Ovary (tissue), 9 donors: ENCODE data around the gene ZNF718. TPM values are rescaled to one million over a fixed set of nuclear protein-coding genes. Genes with fewer than 3 reads are reported as not detected.
A peak's percentile ranks its signal among the peaks of the same experiment; 100 is the strongest.

ENCODE experiments used
- DNase-seq, 5 donors: peaks; one replicate each; pipeline ENCODE4 v3.0.0-alpha.2; 2019 to 2020
- H3K27ac ChIP-seq, 2 donors: fragments of 200-600 bp; one replicate each; pipeline versions ENCODE4 v1.5.1 to v1.8.0; 2019 to 2022
- H3K27me3 ChIP-seq: fragments of 200-600 bp; one replicate; pipeline ENCODE4 v1.8.0; 2022
- H3K36me3 ChIP-seq: fragments of 200-600 bp; sonication (generic); one replicate; pipeline ENCODE4 v1.5.1; 2019
- H3K4me1 ChIP-seq: one replicate; pipeline ENCODE4 v1.8.1; 2013; ENCODE audit warnings: mild to moderate bottlenecking, moderate library complexity; ENCODE audit not compliant: insufficient read depth
- H3K4me3 ChIP-seq: fragments of 200-600 bp; sonication (generic); one replicate; pipeline ENCODE4 v1.5.1; 2017
- H3K9me3 ChIP-seq, 2 donors: fragments of 200-600 bp in 1 of 2; sonication (generic) in 1 of 2; one replicate each; pipeline versions ENCODE4 v1.5.1 to v1.8.1; 2013 to 2019; ENCODE audit warnings: mild to moderate bottlenecking in 1 of 2, moderate library complexity in 1 of 2
- EP300 ChIP-seq: sonication (generic); formaldehyde crosslinking; IDR thresholded peaks from one replicate; pipeline ENCODE4 v1.6.1; 2017; ENCODE audit warnings: antibody characterized with exemption
- POLR2A ChIP-seq: fragments of 450-650 bp; IDR thresholded peaks from one replicate; pipeline ENCODE4 v1.6.1; 2017; ENCODE audit warnings: antibody characterized with exemption, mild to moderate bottlenecking, moderate library complexity
- WGBS, 3 donors: extraction: QIAGEN DNeasy Blood & Tissue Kit in 1 of 3; methylation state at CpG; one replicate each; pipeline versions ENCODE4 v1.1.5 to v1.1.7; 2013 to 2017; 5-methylcytosine and 5-hydroxymethylcytosine counted together
- intact Hi-C, 4 donors: fragments of 100-400 bp; cut with DNase I; formaldehyde crosslinking; loops; one replicate each; pipeline versions ENCODE4 v1.11.0 to v1.15.1; 2022 to 2023
- polyA plus RNA-seq, 2 donors: library from polyadenylated mRNA; stranded (reverse); fragments of 200-250 nt in 1 of 2; fragments of 350-450 nt in 1 of 2; fragmentation: Illumina TruSeq in 1 of 2; extraction: RNeasy Lipid Tissue Mini Kit (QIAGEN cat#74804) in 1 of 2; gene quantifications; one replicate each; pipeline ENCODE4 v1.2.3, GENCODE V29; 2013 to 2014
- total RNA-seq, 7 donors: library from RNA; depleted of rRNA in 2 of 7; stranded (reverse); fragments of >200 nt in 2 of 7; fragmentation: NEBNext Ultra II Directional in 3 of 7; extraction: Animal tissue kit (Norgen Biotek cat#: 25700) in 3 of 7; gene quantifications; one replicate each; pipeline versions ENCODE4 v1.1.0 to v1.2.4, GENCODE V29; 2016 to 2023
- TF ChIP-seq, protein P1 (sequence below), 3 donors: fragments of 450-650 bp in 2 of 3; fragments of 200-600 bp in 1 of 3; IDR thresholded peaks; one replicate each; pipeline versions ENCODE4 v1.5.1 to v1.8.0; 2016 to 2022; ENCODE audit warnings: antibody characterized with exemption in 3 of 3, mild to moderate bottlenecking in 1 of 3
- donor health status: DM: no; HTN: no; CAD: no; lungs with moderate emphysema.
- donor health status: DM: no; HTN: no; CAD: no.
- donor health status: Bipolar disorder and iron deficiency.
- donor health status: DM: yes; HTN: yes; CAD: no.
- donor health status: DM: no; HTN: no; CAD: no.
- donor health status: DM: yes; HTN: yes; CAD: no.

The ZNF718 gene
- total and polyA plus RNA-seq, 9 donors, result 2.5 to 12.4 (median 7.3) TPM

DNA sequence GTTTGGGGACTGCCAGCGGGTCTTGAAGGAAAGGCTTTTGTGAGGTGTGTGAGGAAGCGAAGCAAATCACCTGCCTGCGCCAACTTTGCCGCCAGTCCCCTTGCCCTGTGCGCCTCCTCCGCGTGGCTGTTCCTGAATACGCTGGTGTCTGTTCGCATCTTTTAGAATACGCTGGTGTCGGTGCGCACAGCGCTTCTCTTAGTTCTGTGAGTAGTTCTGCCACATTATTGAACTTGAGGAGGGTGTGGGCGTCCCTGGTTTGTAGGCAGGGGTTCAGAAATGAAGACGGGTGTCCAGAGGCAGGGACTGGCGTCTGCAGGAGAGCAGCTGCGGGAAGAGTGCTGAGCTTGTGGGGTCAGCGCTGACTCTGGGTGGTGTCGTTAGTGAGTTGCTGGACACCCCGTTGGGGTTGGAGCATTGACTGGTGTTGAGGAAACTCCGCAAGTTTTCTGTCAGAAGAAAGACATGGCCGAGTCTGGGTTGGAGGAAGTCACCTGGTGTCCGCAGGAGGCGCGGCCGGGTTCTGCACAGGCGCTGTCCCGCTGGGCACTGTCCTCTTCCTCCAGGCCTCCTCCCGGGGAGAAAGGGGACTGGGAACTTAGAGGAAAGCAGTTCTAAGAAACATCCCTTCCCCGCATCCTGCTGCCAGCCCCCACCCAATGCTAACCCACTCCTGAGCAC is 930 bp downstream of the ZNF718 start:
- DNase-seq, result peak in 4 of 5 donors; percentile 20 to 53 (median 27)
- 1 to 4% (median 1%) methylated on average over 30 of the region's 30 CpGs for WGBS, 3 donors
- H3K9me3 ChIP-seq, result peaks cover 0 to under 1% of the 10 kb centered on the region in 2 donors
- TF ChIP-seq POLR2A (no peak), EP300 (no peak)
- TF ChIP-seq, protein P1, sequence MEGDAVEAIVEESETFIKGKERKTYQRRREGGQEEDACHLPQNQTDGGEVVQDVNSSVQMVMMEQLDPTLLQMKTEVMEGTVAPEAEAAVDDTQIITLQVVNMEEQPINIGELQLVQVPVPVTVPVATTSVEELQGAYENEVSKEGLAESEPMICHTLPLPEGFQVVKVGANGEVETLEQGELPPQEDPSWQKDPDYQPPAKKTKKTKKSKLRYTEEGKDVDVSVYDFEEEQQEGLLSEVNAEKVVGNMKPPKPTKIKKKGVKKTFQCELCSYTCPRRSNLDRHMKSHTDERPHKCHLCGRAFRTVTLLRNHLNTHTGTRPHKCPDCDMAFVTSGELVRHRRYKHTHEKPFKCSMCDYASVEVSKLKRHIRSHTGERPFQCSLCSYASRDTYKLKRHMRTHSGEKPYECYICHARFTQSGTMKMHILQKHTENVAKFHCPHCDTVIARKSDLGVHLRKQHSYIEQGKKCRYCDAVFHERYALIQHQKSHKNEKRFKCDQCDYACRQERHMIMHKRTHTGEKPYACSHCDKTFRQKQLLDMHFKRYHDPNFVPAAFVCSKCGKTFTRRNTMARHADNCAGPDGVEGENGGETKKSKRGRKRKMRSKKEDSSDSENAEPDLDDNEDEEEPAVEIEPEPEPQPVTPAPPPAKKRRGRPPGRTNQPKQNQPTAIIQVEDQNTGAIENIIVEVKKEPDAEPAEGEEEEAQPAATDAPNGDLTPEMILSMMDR (IDR thresholded peaks at IDR 0.05), result no peak
- intact Hi-C loops, result no loop called here
- peak overlapping the region in 1 of 2 donors; percentile 75 for H3K27ac ChIP-seq
- peaks cover 9% of the 10 kb centered on the region for H3K4me1 ChIP-seq
- peak overlapping the region; percentile 82 for H3K4me3 ChIP-seq
- no peaks in the 10 kb centered on the region for H3K27me3 ChIP-seq
- no peaks in the 10 kb centered on the region for H3K36me3 ChIP-seq

DNA sequence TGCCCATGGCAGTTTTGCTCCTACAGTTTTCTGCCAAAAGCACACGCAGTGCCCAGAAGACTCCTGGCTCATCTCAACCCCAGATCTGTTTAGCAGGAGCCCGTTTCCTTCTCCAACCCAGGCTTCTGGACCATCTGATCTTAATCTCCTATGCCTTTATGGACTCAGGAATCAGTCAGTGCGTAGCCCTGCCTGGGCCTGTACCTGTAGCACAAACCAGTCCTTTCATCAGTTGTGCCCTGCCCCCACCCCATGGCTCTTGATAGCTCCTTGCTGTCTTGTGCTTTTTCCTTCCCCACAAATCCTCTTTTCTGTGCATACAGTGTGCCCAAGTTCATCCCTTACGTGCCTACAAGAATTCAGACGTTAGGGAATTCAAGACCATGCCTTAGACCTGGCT is 1.5 kb downstream of the ZNF718 start:
- H3K36me3 ChIP-seq, result no peaks in the 10 kb centered on the region
- peaks cover 9% of the 10 kb centered on the region for H3K4me1 ChIP-seq
- H3K9me3 ChIP-seq, result no peaks in the 10 kb centered on the region
- no peak for DNase-seq
- H3K27me3 ChIP-seq, result no peaks in the 10 kb centered on the region
- peak overlapping the region; percentile 82 for H3K4me3 ChIP-seq
- no peak overlapping the region for H3K27ac ChIP-seq
- intact Hi-C loops, result no loop called here
- WGBS, 3 donors, result 60 to 69% (median 62%) methylated on average over 5 of the region's 5 CpGs
- TF ChIP-seq POLR2A (no peak), EP300 (no peak)
- TF ChIP-seq, protein P1 (IDR thresholded peaks at IDR 0.05), result no peak

DNA sequence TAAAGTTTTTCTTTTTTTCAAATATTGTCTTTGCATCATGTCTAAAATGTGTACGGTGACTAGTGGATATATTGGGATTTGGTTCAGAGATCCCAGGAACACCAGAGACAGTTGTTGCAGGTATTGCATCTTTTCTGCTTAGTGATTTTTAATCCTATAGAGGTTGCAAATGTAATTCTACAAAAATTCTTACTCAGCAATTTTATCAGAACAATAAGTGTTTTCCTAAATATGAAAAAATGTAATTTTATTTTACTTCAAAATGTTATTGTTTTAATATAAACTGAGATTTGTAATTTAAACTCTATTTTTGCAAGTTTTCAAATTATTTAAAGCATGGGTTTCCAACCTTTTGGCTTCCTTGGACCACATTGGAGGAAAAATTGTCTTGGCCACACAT is 8.2 kb downstream of the ZNF718 start:
- Histone ChIP-seq H3K4me1 (no peaks in the 10 kb centered on the region), H3K36me3 (no peaks in the 10 kb centered on the region), H3K9me3 (peaks cover 0 to 21% of the 10 kb centered on the region in 2 donors), H3K27ac (no peak overlapping the region), H3K27me3 (no peaks in the 10 kb centered on the region), H3K4me3 (no peak overlapping the region)
- intact Hi-C loops, result no loop called here
- no peak for DNase-seq
- no peak for TF ChIP-seq POLR2A
- TF ChIP-seq EP300, result no peak
- TF ChIP-seq, protein P1 (IDR thresholded peaks at IDR 0.05), result no peak
- 91% methylated on average over 1 of the region's 1 CpG; no CpG with 5 or more reads in 2 of the 3 donors for WGBS, 3 donors

DNA sequence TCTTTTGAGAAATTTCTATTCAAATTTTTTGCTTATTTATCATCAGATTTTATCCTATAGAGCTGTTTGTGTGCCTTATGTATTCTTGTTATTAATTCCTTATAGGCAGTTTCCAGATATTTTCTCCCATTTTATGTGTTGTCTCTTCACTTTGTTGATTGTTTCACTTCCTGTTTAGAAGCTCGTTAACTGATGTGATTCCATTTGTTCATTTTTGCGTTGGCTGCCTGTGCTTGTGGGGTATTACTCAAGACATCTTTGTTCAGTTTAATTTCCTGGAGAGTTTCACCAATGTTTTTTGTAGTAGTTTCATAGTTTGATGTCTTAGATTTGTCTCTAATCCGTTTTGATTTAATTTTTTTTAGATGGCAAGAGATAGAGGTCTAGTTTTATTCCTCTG is 14.6 kb downstream of the ZNF718 start:
- no peak overlapping the region for H3K4me3 ChIP-seq
- 88 to 94% (median 92%) methylated on average over 3 of the region's 3 CpGs for WGBS, 3 donors
- peaks cover 0 to 37% of the 10 kb centered on the region in 2 donors for H3K9me3 ChIP-seq
- no peaks in the 10 kb centered on the region for H3K36me3 ChIP-seq
- TF ChIP-seq POLR2A, result no peak
- H3K27ac ChIP-seq, result no peak overlapping the region
- H3K4me1 ChIP-seq, result no peaks in the 10 kb centered on the region
- intact Hi-C loops, result no loop called here
- H3K27me3 ChIP-seq, result no peaks in the 10 kb centered on the region
- no peak for DNase-seq

DNA sequence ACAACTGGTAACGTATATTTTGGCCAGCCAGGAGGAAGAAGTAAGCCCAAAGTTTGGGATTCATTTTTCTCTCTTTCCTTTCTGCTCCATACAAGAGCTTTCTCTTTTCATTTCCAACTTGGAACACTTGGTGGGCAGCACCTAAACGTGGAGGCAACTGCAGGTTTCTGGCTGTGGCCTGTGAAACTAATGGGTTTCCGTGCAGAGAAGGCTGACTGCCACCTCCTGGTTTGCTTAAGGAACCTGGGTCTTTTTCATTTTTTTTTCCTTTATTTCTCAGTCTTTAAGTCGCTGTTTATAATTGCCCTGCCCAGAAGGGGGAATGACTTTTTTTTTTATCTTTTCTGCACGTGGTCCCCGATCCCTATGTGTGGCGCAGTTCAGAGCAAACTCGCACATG is 15.4 kb downstream of the ZNF718 start:
- 93 to 97% (median 95%) methylated on average over 8 of the region's 8 CpGs for WGBS, 3 donors
- Histone ChIP-seq H3K9me3 (peaks cover 0 to 33% of the 10 kb centered on the region in 2 donors), H3K27ac (no peak overlapping the region), H3K27me3 (no peaks in the 10 kb centered on the region), H3K4me1 (no peaks in the 10 kb centered on the region), H3K4me3 (no peak overlapping the region), H3K36me3 (no peaks in the 10 kb centered on the region)
- intact Hi-C loops, result no loop called here
- TF ChIP-seq POLR2A (no peak), EP300 (no peak)
- TF ChIP-seq, protein P1 (IDR thresholded peaks at IDR 0.05), result no peak
- no peak for DNase-seq
